K562 (cell line): ENCODE measurements around the gene TNFAIP8L2. TPM values are rescaled to one million over a fixed set of nuclear protein-coding genes. Genes with fewer than 3 reads are reported as not detected.

Experiments used
- ATAC-seq: fragments of 200-7000 bp; cut with Tn5 transposase; 3 replicates; pipeline ENCODE4 v1.9.1; 2020; ENCODE audit warnings: moderate library complexity
- BruUV-seq: library from RNA; stranded (reverse); fragments of 400-500 nt; replicated peaks from 2 replicates; lab custom pipeline; 2021; lab: Mats Ljungman, UMichigan
- CTCF ChIA-PET: fragments of 300-600 bp; formaldehyde crosslinking; extraction: SDS; loops from one replicate; lab custom pipeline; 2021; ENCODE audit warnings: low intra/inter-chr PET ratio; lab: Yijun Ruan, JAX
- POLR2A ChIA-PET: fragments of 300-600, 350-650 bp; sonication (Branson Sonifier 250); formaldehyde crosslinking; extraction: SDS; loops from one replicate; lab custom pipeline; 2021; ENCODE audit warnings: antibody characterized with exemption, inconsistent platforms; lab: Yijun Ruan, JAX
- DNase-seq, 4 experiments: peaks; one replicate each; pipeline versions ENCODE4 v3.0.0 to v3.0.0-alpha.2; 2011 to 2018; ENCODE audit warnings: low spot score in 3 of 4, mixed read lengths in 3 of 4; ENCODE audit errors: extremely low read depth in 1 of 4
- FAIRE-seq: peaks from 2 replicates; lab custom pipeline; 2011; peaks lifted over from hg19 to GRCh38; lab: Jason Lieb, UNC
- H2AFZ ChIP-seq: 2 replicates; pipeline ENCODE4 v1.6.0; 2011; ENCODE audit warnings: low read depth, low read length, control low read depth, inconsistent platforms
- H3K27ac ChIP-seq: fragments of 200-600 bp; 3 replicates; pipeline ENCODE4 v1.8.0; 2011; ENCODE audit warnings: low read depth, mild to moderate bottlenecking, control low read depth, inconsistent platforms, low read length, moderate library complexity, mixed read lengths; ENCODE audit errors: extremely low read depth
- H3K27me3 ChIP-seq, 2 experiments: fragments of 300-600 bp in 1 of 2; 2 replicates in 1 of 2; 3 replicates in 1 of 2; pipeline versions ENCODE4 v1.6.0 to v1.8.0; 2011; ENCODE audit warnings: inconsistent platforms in 2 of 2, low read length in 2 of 2, mild to moderate bottlenecking in 1 of 2, mixed read lengths in 1 of 2, moderate library complexity in 1 of 2; ENCODE audit not compliant: control insufficient read depth in 2 of 2, insufficient read depth in 2 of 2
- H3K36me3 ChIP-seq: fragments of 300-600 bp; 3 replicates; pipeline ENCODE4 v1.8.0; 2011; ENCODE audit warnings: mild to moderate bottlenecking, low read length, inconsistent platforms; ENCODE audit not compliant: control insufficient read depth, insufficient read depth
- H3K4me1 ChIP-seq, 2 experiments: fragments of 200-600 bp in 1 of 2; replicated peaks in 1 of 2; 2 replicates in 1 of 2; 3 replicates in 1 of 2; pipeline versions ENCODE4 v1.5.1 to v1.8.0; 2011; ENCODE audit warnings: inconsistent platforms in 2 of 2, low read length in 2 of 2, mild to moderate bottlenecking in 1 of 2, mixed read lengths in 1 of 2, moderate library complexity in 1 of 2; ENCODE audit not compliant: control insufficient read depth in 2 of 2, insufficient read depth in 2 of 2
- H3K4me2 ChIP-seq: 2 replicates; pipeline ENCODE4 v1.6.1; 2011; ENCODE audit warnings: low read length, control low read depth, inconsistent platforms, mixed read lengths; ENCODE audit not compliant: insufficient read depth
- H3K4me3 ChIP-seq: fragments of 200-600 bp; sonication (generic), shearing (Covaris generic); 2 replicates; pipeline ENCODE4 v1.5.1; 2016; ENCODE audit warnings: control low read depth, inconsistent platforms
- H3K79me2 ChIP-seq: fragments of 200-600 bp; 3 replicates; pipeline ENCODE4 v1.8.0; 2011; ENCODE audit warnings: low read length, inconsistent platforms; ENCODE audit not compliant: control insufficient read depth, insufficient read depth
- H3K9ac ChIP-seq, 2 experiments: 2 replicates each; pipeline versions ENCODE4 v1.6.0 to v1.6.1; 2011; ENCODE audit warnings: low read depth in 2 of 2, low read length in 2 of 2, control low read depth in 1 of 2, inconsistent platforms in 1 of 2, mild to moderate bottlenecking in 1 of 2, mixed read lengths in 1 of 2; ENCODE audit not compliant: insufficient read depth in 1 of 2
- H3K9me1 ChIP-seq: one replicate; pipeline ENCODE4 v1.6.0; 2011; ENCODE audit warnings: inconsistent platforms, mild to moderate bottlenecking, low read length, moderate library complexity; ENCODE audit not compliant: control insufficient read depth, insufficient read depth
- H3K9me3 ChIP-seq: replicated peaks from 2 replicates; pipeline ENCODE4 v1.5.1; 2011; ENCODE audit warnings: low read depth, low read length, inconsistent platforms; ENCODE audit not compliant: control insufficient read depth, insufficient read depth
- H4K20me1 ChIP-seq: replicated peaks from 2 replicates; pipeline ENCODE4 v1.6.1; 2011; ENCODE audit warnings: low read length, inconsistent platforms, mixed read lengths; ENCODE audit not compliant: control insufficient read depth, insufficient read depth
- BCOR ChIP-seq: fragments of 450-650 bp; IDR thresholded peaks from 2 replicates; pipeline ENCODE4 v1.6.1; 2016
- PKNOX1 ChIP-seq: fragments of 450-650 bp; IDR thresholded peaks from 2 replicates; pipeline ENCODE4 v1.6.1; 2016
- POLR2G ChIP-seq: fragments of 200-400 bp; formaldehyde crosslinking; IDR thresholded peaks from 2 replicates; pipeline ENCODE4 v1.6.1; 2017; ENCODE audit warnings: low read depth, mild to moderate bottlenecking, antibody characterized with exemption, low read length, moderate library complexity
- SREBF1 ChIP-seq: fragments of 150-350 bp; IDR thresholded peaks from 2 replicates; pipeline ENCODE4 v1.6.1; 2014; ENCODE audit warnings: antibody characterized with exemption, low read depth, low read length, borderline replicate concordance
- ZBTB33 ChIP-seq: sonication (generic); formaldehyde crosslinking; IDR thresholded peaks from 2 replicates; pipeline ENCODE4 v1.8.1; 2023; ENCODE audit warnings: mild to moderate bottlenecking, missing genetic modification reagents
- ZNF444 ChIP-seq: fragments of 250-450 bp; sonication (Bioruptor Pico); IDR thresholded peaks from 2 replicates; pipeline ENCODE4 v1.4.0; 2020; ENCODE audit warnings: mild to moderate bottlenecking, moderate library complexity
- WGBS: fragments of 100-300 bp; shearing (Covaris generic); methylation state at CpG from one replicate; pipeline ENCODE4 v1.1.6; 2016; ENCODE audit warnings: low coverage, mixed read lengths; ENCODE audit not compliant: insufficient coverage; ENCODE audit errors: missing lambda C conversion rate; 5-methylcytosine and 5-hydroxymethylcytosine counted together
- in situ Hi-C: fragments of 300-500 bp; cut with MboI; formaldehyde crosslinking; loops from 4 replicates; pipeline ENCODE4 v1.15.0; 2018; ENCODE audit warnings: inconsistent platforms, mixed read lengths
- intact Hi-C: fragments of 100-400 bp; cut with micrococcal nuclease; formaldehyde crosslinking; loops from 2 replicates; pipeline ENCODE4 v1.14.2; 2022
- polyA plus RNA-seq, 8 experiments: library from polyadenylated mRNA; depleted of rRNA in 4 of 8; stranded (reverse) in 5 of 8; unstranded in 3 of 8; fragments of >200 nt; fragmentation: Nextera tagmentation in 2 of 8; fragmentation: Illumina TruSeq in 1 of 8; extraction: Ambion mirVana in 2 of 8; extraction: Trizol in 1 of 8; gene quantifications; 2 replicates each; pipeline versions ENCODE4 v1.2.1 to v1.2.3, GENCODE V29; 2011 to 2014; ENCODE audit warnings: inconsistent platforms in 1 of 8, missing spikeins in 1 of 8
- total RNA-seq, 7 experiments: library from RNA; depleted of rRNA in 6 of 7; stranded (reverse); fragments of >200 nt in 6 of 7; fragmentation: Illumina TruSeq in 2 of 7; extraction: Trizol in 2 of 7; gene quantifications; 2 replicates each; pipeline versions ENCODE4 v1.2.1 to v1.2.3, GENCODE V29; 2011 to 2021; ENCODE audit warnings: low replicate concordance in 1 of 7

The TNFAIP8L2 gene
- total and polyA plus RNA-seq, 9 of the 15 experiments (the other 6 are each of a cell fraction or from before 2014, with no cell fraction given): 0.05 to 1.7 (median 0.52) TPM

- H3K4me1 ChIP-seq: peaks cover 0 to 20% of the 10 kb centered on the region in 2 experiments; a peak in 3 of 5 replicates
- intact Hi-C loops (no loop called here), in situ Hi-C loops (no loop called here)
- TF ChIP-seq ZNF444 (CRISPR knock-in tag) (no peak), SREBF1 (no peak), BCOR (0 out of 2 replicates have a peak, but pooled peaks have one; percentile 12), PKNOX1 (0 out of 2 replicates have a peak, but pooled peaks have one; percentile 20), ZBTB33 (CRISPR knock-in tag) (peak; percentile 70), POLR2G (0 out of 2 replicates have a peak, but pooled peaks have one; percentile 17)
- H3K4me3 ChIP-seq: no peak overlapping the region
- H3K9me3 ChIP-seq: no peaks in the 10 kb centered on the region
- ChIA-PET POLR2A (interaction anchor here (0.7 to 1.7 kb wide), 5 partner anchors 11 to 61 kb away, joined by 3 to 6 read pairs (median 3); no protein-coding TSS in a partner anchor), CTCF (no interaction called here)
- H3K4me2 ChIP-seq: no peak overlapping the region
- no peaks in the 10 kb centered on the region for H3K36me3 ChIP-seq
- BruUV-seq: no TSS peak
- H4K20me1 ChIP-seq: no peaks in the 10 kb centered on the region
- H3K27ac ChIP-seq: no peak overlapping the region
- WGBS: 87% methylated on average over 44 of the region's 45 CpGs
- no peaks in the 10 kb centered on the region for H3K79me2 ChIP-seq
- no peak overlapping the region for H2AFZ ChIP-seq
- DNase-seq (peak in 3 of 4 experiments; percentile 5 to 13 (median 10)), FAIRE-seq (no peak), ATAC-seq (no peak)
- H3K9me1 ChIP-seq: no peaks in the 10 kb centered on the region
- H3K27me3 ChIP-seq: no peaks in the 10 kb centered on the region
- no peak overlapping the region for H3K9ac ChIP-seq
These were observed 25.4 kb upstream of the TNFAIP8L2 start for GRCh38 chr1:151130987-151131586.
